K562 (cell line): Measurements from ENCODE around the gene HYOU1. TPM values are rescaled to one million over a fixed set of nuclear protein-coding genes. Genes with fewer than 3 reads are reported as not detected.

ENCODE experiments used
- ARHGAP35 ChIP-seq: fragments of 450-650 bp; IDR thresholded peaks from 2 replicates; pipeline ENCODE4 v1.6.1; 2018; ENCODE audit not compliant: partially characterized antibody
- ASH1L ChIP-seq: fragments of 450-650 bp; IDR thresholded peaks from 2 replicates; pipeline ENCODE4 v1.6.1; 2018; ENCODE audit warnings: borderline replicate concordance, mild to moderate bottlenecking, low read depth; ENCODE audit not compliant: partially characterized antibody
- CBX1 ChIP-seq: sonication (generic); IDR thresholded peaks from 2 replicates; pipeline ENCODE4 v1.6.1; 2016; ENCODE audit warnings: antibody characterized with exemption, low read depth, mild to moderate bottlenecking
- CUX1 ChIP-seq: fragments of 200-800 bp; sonication (Bioruptor generic); IDR thresholded peaks from 2 replicates; pipeline ENCODE4 v1.6.1; 2016; ENCODE audit warnings: missing genetic modification characterization, missing compliant biosample characterization
- ERF ChIP-seq: fragments of 450-650 bp; formaldehyde crosslinking; IDR thresholded peaks from 2 replicates; pipeline ENCODE4 v1.4.0; 2020; ENCODE audit warnings: mild to moderate bottlenecking, mixed read lengths
- GATAD2B ChIP-seq: fragments of 450-650 bp; IDR thresholded peaks from 2 replicates; pipeline ENCODE4 v1.6.1; 2017; ENCODE audit warnings: mild to moderate bottlenecking, borderline replicate concordance
- HDAC6 ChIP-seq: IDR thresholded peaks from 2 replicates; pipeline ENCODE4 v1.6.1; 2012; ENCODE audit warnings: low read depth, mild to moderate bottlenecking, control low read depth, inconsistent platforms, low read length, moderate library complexity
- HNRNPUL1 ChIP-seq: fragments of 200-400 bp; formaldehyde crosslinking; IDR thresholded peaks from 2 replicates; pipeline ENCODE4 v1.6.1; 2017; ENCODE audit warnings: low read length
- NFE2 ChIP-seq: IDR thresholded peaks from 2 replicates; pipeline ENCODE4 v1.6.1; 2014; ENCODE audit warnings: antibody characterized with exemption, low read depth
- NR4A1 ChIP-seq, 2 experiments: fragments of 250-450 bp in 1 of 2; fragments of 450-650 bp in 1 of 2; sonication (Bioruptor Pico) in 1 of 2; IDR thresholded peaks; 2 replicates each; pipeline versions ENCODE4 v1.4.0 to v1.6.1; 2016 to 2020; ENCODE audit warnings: mild to moderate bottlenecking in 2 of 2, missing compliant biosample characterization in 1 of 2, missing genetic modification characterization in 1 of 2, moderate library complexity in 1 of 2
- POLR2AphosphoS2 ChIP-seq: IDR thresholded peaks from 2 replicates; pipeline ENCODE4 v1.6.1; 2012; ENCODE audit warnings: low read length, improper control_type of control experiment
- SMARCC2 ChIP-seq: fragments of 450-650 bp; IDR thresholded peaks from 2 replicates; pipeline ENCODE4 v1.6.1; 2017; ENCODE audit warnings: antibody characterized with exemption, moderate library complexity, mild to moderate bottlenecking, low read depth
- SRF ChIP-seq, 2 experiments: fragments of 250-450, 450-650 bp in 1 of 2; sonication (Bioruptor Pico) in 1 of 2; sonication (generic) in 1 of 2; formaldehyde crosslinking; IDR thresholded peaks; 2 replicates each; pipeline versions ENCODE4 v1.5.0 to v1.5.1; 2020 to 2022; ENCODE audit warnings: mild to moderate bottlenecking in 1 of 2, missing genetic modification reagents in 1 of 2
- SRSF3 ChIP-seq: fragments of 200-400 bp; formaldehyde crosslinking; IDR thresholded peaks from 2 replicates; pipeline ENCODE4 v1.6.1; 2016; ENCODE audit warnings: mild to moderate bottlenecking, low read length, moderate library complexity; ENCODE audit not compliant: insufficient read depth
- SRSF9 ChIP-seq: fragments of 200-400 bp; formaldehyde crosslinking; IDR thresholded peaks from 2 replicates; pipeline ENCODE4 v1.6.1; 2017; ENCODE audit warnings: low read depth, low read length, borderline replicate concordance
- TBL1XR1 ChIP-seq, 2 experiments: IDR thresholded peaks; 2 replicates each; pipeline ENCODE4 v1.6.1; 2012; ENCODE audit warnings: improper control_type of control experiment in 2 of 2, low read length in 2 of 2, mild to moderate bottlenecking in 1 of 2
- ZKSCAN1 ChIP-seq: fragments of 150-350 bp; IDR thresholded peaks from 2 replicates; pipeline ENCODE4 v1.6.1; 2016; ENCODE audit warnings: low read depth, low read length
- ZNF212 ChIP-seq: fragments of 450-650 bp; formaldehyde crosslinking; IDR thresholded peaks from 2 replicates; pipeline ENCODE4 v1.4.0; 2020; ENCODE audit warnings: mild to moderate bottlenecking
- ZNF41 ChIP-seq: fragments of 250-450 bp; sonication (Bioruptor Pico); conservative IDR thresholded peaks from 2 replicates; pipeline ENCODE4 v1.4.0; 2020; ENCODE audit warnings: mild to moderate bottlenecking
- ZNF707 ChIP-seq: fragments of 250-450 bp; sonication (Bioruptor Pico); conservative IDR thresholded peaks from 2 replicates; pipeline ENCODE4 v1.8.0; 2022; ENCODE audit warnings: inconsistent platforms, mild to moderate bottlenecking, moderate library complexity
- polyA plus RNA-seq, 8 experiments: library from polyadenylated mRNA; depleted of rRNA in 4 of 8; stranded (reverse) in 5 of 8; unstranded in 3 of 8; fragments of >200 nt; fragmentation: Nextera tagmentation in 2 of 8; fragmentation: Illumina TruSeq in 1 of 8; extraction: Ambion mirVana in 2 of 8; extraction: Trizol in 1 of 8; gene quantifications; 2 replicates each; pipeline versions ENCODE4 v1.2.1 to v1.2.3, GENCODE V29; 2011 to 2014; ENCODE audit warnings: inconsistent platforms in 1 of 8, missing spikeins in 1 of 8
- total RNA-seq, 7 experiments: library from RNA; depleted of rRNA in 6 of 7; stranded (reverse); fragments of >200 nt in 6 of 7; fragmentation: Illumina TruSeq in 2 of 7; extraction: Trizol in 2 of 7; gene quantifications; 2 replicates each; pipeline versions ENCODE4 v1.2.1 to v1.2.3, GENCODE V29; 2011 to 2021; ENCODE audit warnings: low replicate concordance in 1 of 7
- TF ChIP-seq, protein P1 (sequence below): fragments of 450-650 bp; formaldehyde crosslinking; IDR thresholded peaks from 2 replicates; pipeline ENCODE4 v1.4.0; 2020; ENCODE audit warnings: mild to moderate bottlenecking, moderate library complexity

Gene HYOU1
- total and polyA plus RNA-seq, 9 of the 15 experiments (the other 6 are each of a cell fraction or from before 2014, with no cell fraction given), result 19.5 to 197 (median 128) TPM

GRCh38 chr11:119084663-119085436 lies 27.8 kb upstream of the HYOU1 start, which contains the start of gene HMBS (continued):
- TF ChIP-seq TBL1XR1 (IDR thresholded peaks at IDR 0.05; ENCODE audit: low read length in 2 of 2), result no peak
- TF ChIP-seq ZNF707 (CRISPR knock-in tag), result no peak
- TF ChIP-seq ZNF41 (CRISPR knock-in tag), result no peak
- TF ChIP-seq ZNF212, result peak; percentile 33; the same call in 1 of the 2 replicates
- TF ChIP-seq, protein P1, sequence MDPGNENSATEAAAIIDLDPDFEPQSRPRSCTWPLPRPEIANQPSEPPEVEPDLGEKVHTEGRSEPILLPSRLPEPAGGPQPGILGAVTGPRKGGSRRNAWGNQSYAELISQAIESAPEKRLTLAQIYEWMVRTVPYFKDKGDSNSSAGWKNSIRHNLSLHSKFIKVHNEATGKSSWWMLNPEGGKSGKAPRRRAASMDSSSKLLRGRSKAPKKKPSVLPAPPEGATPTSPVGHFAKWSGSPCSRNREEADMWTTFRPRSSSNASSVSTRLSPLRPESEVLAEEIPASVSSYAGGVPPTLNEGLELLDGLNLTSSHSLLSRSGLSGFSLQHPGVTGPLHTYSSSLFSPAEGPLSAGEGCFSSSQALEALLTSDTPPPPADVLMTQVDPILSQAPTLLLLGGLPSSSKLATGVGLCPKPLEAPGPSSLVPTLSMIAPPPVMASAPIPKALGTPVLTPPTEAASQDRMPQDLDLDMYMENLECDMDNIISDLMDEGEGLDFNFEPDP, result no peak
- TF ChIP-seq CUX1 (CRISPR knock-in tag), result no peak
- TF ChIP-seq ASH1L, result peak; percentile 69
- TF ChIP-seq GATAD2B, result no peak
- TF ChIP-seq NFE2, result no peak
- no peak for TF ChIP-seq ARHGAP35
- peak; percentile 90; the same call in 1 of the 2 replicates for TF ChIP-seq POLR2AphosphoS2
- TF ChIP-seq CBX1, result 0 out of 2 replicates have a peak, but pooled peaks have one; percentile 10
- no peak for TF ChIP-seq SMARCC2
- no peak for TF ChIP-seq NR4A1 (CRISPR knock-in tag; IDR thresholded peaks at IDR 0.05)
- TF ChIP-seq NR4A1 (tag; IDR thresholded peaks at IDR 0.05), result no peak
- TF ChIP-seq SRF (CRISPR knock-in tag; IDR thresholded peaks at IDR 0.05), result peak in 1 of 2 experiments; percentile 39; a peak in 1 of 4 replicates
- no peak for TF ChIP-seq HNRNPUL1
- TF ChIP-seq SRSF9, result no peak
- TF ChIP-seq ERF (CRISPR knock-in tag), result peak; percentile 39; the same call in 1 of the 2 replicates
- TF ChIP-seq HDAC6, result no peak
- TF ChIP-seq ZKSCAN1, result no peak
- no peak for TF ChIP-seq SRSF3
